GM18517 (cell line): ENCODE measurements around the gene AKAP7.
"Not testable (repeated sequence)": the region's sequence is repeated elsewhere in the genome, so short reads cannot be mapped to it uniquely, and the experiment has no call there.

Source experiments
- ATAC-seq: cut with Tn5 transposase; IDR thresholded peaks from one replicate; pipeline ENCODE4 v1.9.1; 2021; ENCODE audit warnings: mild to moderate bottlenecking, moderate library complexity; ENCODE audit not compliant: unreplicated experiment

Gene AKAP7

GRCh38 chr6:131288214-131288613, 152.9 kb downstream of the AKAP7 start:
- ATAC-seq: no peak

- no peak for ATAC-seq
Observed at GRCh38 chr6:131290955-131291354, 155.7 kb downstream of the AKAP7 start.

GRCh38 chr6:131292145-131292938, 157.1 kb downstream of the AKAP7 start:
- no peak for ATAC-seq

- no peak for ATAC-seq
Observed at GRCh38 chr6:131293472-131293911, 158.2 kb downstream of the AKAP7 start.

- no peak for ATAC-seq
Observed at GRCh38 chr6:131295081-131295480, 159.8 kb downstream of the AKAP7 start.

- ATAC-seq: not testable (repeated sequence)
Observed at GRCh38 chr6:131300826-131301225, 165.6 kb downstream of the AKAP7 start.

- ATAC-seq: no peak
Observed at GRCh38 chr6:131303338-131303930, 168.2 kb downstream of the AKAP7 start.

- ATAC-seq: no peak
Observed at GRCh38 chr6:131305037-131305850, 170.0 kb downstream of the AKAP7 start.

- no peak for ATAC-seq
Observed at GRCh38 chr6:131309437-131309836, 174.2 kb downstream of the AKAP7 start.

GRCh38 chr6:131314838-131315237, 179.6 kb downstream of the AKAP7 start:
- ATAC-seq: no peak

- ATAC-seq: no peak
Observed at GRCh38 chr6:131316654-131317053, 181.4 kb downstream of the AKAP7 start.

- no peak for ATAC-seq
Observed at GRCh38 chr6:131317516-131317915, 182.2 kb downstream of the AKAP7 start.

GRCh38 chr6:131321589-131321988, 186.3 kb downstream of the AKAP7 start:
- ATAC-seq: no peak

GRCh38 chr6:131322125-131322524, 186.9 kb downstream of the AKAP7 start:
- ATAC-seq: no peak

GRCh38 chr6:131325669-131326068, 190.4 kb downstream of the AKAP7 start:
- ATAC-seq: not testable (repeated sequence)

GRCh38 chr6:131328727-131329126, 193.5 kb downstream of the AKAP7 start:
- not testable (repeated sequence) for ATAC-seq

- ATAC-seq: no peak
Observed at GRCh38 chr6:131331151-131331550, 195.9 kb downstream of the AKAP7 start.

- ATAC-seq: no peak
Observed at GRCh38 chr6:131331873-131332781, 196.9 kb downstream of the AKAP7 start.
